Natural killer cell (primary cell): Measurements from ENCODE around the gene ADAMTSL1. TPM values are rescaled to one million over a fixed set of nuclear protein-coding genes. Genes with fewer than 3 reads are reported as not detected.

Experiments used
- ATAC-seq, 3 donors: fragments of 150-1000 bp in 2 of 3; fragments of 200-7000 bp in 1 of 3; cut with Tn5 transposase; 1 replicate in 1 of 3; 2 replicates in 2 of 3; pipeline ENCODE4 v1.10.0; 2021; ENCODE audit warnings: mild to moderate bottlenecking in 2 of 3, moderate library complexity in 2 of 3
- DNase-seq, 2 donors: peaks; one replicate each; pipeline versions ENCODE4 v3.0.0 to v3.0.0-alpha.2; 2013 to 2021; ENCODE audit warnings: mixed read lengths in 1 of 2
- H3K27ac ChIP-seq: one replicate; pipeline ENCODE4 v1.5.1; 2013; ENCODE audit warnings: mild to moderate bottlenecking, low read length
- H3K27me3 ChIP-seq: one replicate; pipeline ENCODE4 v1.6.1; 2013; ENCODE audit warnings: low read length; ENCODE audit not compliant: control insufficient read depth, insufficient read depth
- H3K36me3 ChIP-seq: one replicate; pipeline ENCODE4 v1.6.1; 2013; ENCODE audit warnings: low read length; ENCODE audit not compliant: control insufficient read depth, insufficient read depth
- H3K4me1 ChIP-seq: one replicate; pipeline ENCODE4 v1.6.1; 2013; ENCODE audit warnings: low read length; ENCODE audit not compliant: control insufficient read depth, insufficient read depth
- H3K4me3 ChIP-seq: one replicate; pipeline ENCODE4 v1.5.1; 2013; ENCODE audit warnings: low read length
- H3K9me3 ChIP-seq: one replicate; pipeline ENCODE4 v1.6.1; 2013; ENCODE audit warnings: low read length; ENCODE audit not compliant: control insufficient read depth, insufficient read depth
- H3K27ac Mint-ChIP-seq, 2 donors: one replicate each; pipeline ENCODE4 v1.8.0; 2022; ENCODE audit warnings: mild to moderate bottlenecking in 2 of 2, mixed read lengths in 2 of 2, moderate library complexity in 1 of 2
- H3K27me3 Mint-ChIP-seq, 2 donors: one replicate each; pipeline ENCODE4 v1.8.0; 2022; ENCODE audit warnings: low read depth in 2 of 2, mixed read lengths in 2 of 2
- H3K36me3 Mint-ChIP-seq: one replicate; pipeline ENCODE4 v1.8.0; 2022; ENCODE audit warnings: mixed read lengths
- H3K4me1 Mint-ChIP-seq, 2 donors: one replicate each; pipeline ENCODE4 v1.8.0; 2022; ENCODE audit warnings: mixed read lengths in 2 of 2
- H3K4me3 Mint-ChIP-seq: one replicate; pipeline ENCODE4 v1.8.0; 2022; ENCODE audit warnings: mild to moderate bottlenecking, moderate library complexity, mixed read lengths
- H3K9me3 Mint-ChIP-seq, 2 donors: one replicate each; pipeline ENCODE4 v1.8.0; 2022; ENCODE audit warnings: mixed read lengths in 2 of 2
- CTCF ChIP-seq: fragments of 200-600 bp; IDR thresholded peaks from one replicate; pipeline ENCODE4 v1.8.0; 2022; ENCODE audit warnings: antibody characterized with exemption
- WGBS: methylation state at CpG from one replicate; pipeline ENCODE4 v1.1.7; 2013; ENCODE audit warnings: missing lambda C conversion rate; ENCODE audit not compliant: insufficient coverage; 5-methylcytosine and 5-hydroxymethylcytosine counted together
- intact Hi-C: fragments of 100-400 bp; cut with micrococcal nuclease; formaldehyde crosslinking; loops from one replicate; pipeline ENCODE4 v1.14.2; 2022
- total RNA-seq, 4 donors: library from RNA; stranded (reverse); fragments of 120-200 nt in 1 of 4; gene quantifications; one replicate each; pipeline versions ENCODE4 v1.2.3 to v1.2.4, GENCODE V29; 2013 to 2022

ADAMTSL1 gene
- total RNA-seq, 3 donors from 2014 or later (not counting 1 experiment from before 2014, with no cell fraction given): not detected

GRCh38 chr9:18721995-18722310 is 248.0 kb downstream of the ADAMTSL1 start:
- no peak overlapping the region for H3K4me3 ChIP-seq
- no peak overlapping the region for H3K27ac Mint-ChIP-seq
- H3K4me1 ChIP-seq: no peaks in the 10 kb centered on the region
- no peaks in the 10 kb centered on the region for H3K36me3 Mint-ChIP-seq
- 98% methylated on average over 2 of the region's 2 CpGs for WGBS
- no peaks in the 10 kb centered on the region for H3K9me3 Mint-ChIP-seq
- no peaks in the 10 kb centered on the region for H3K4me1 Mint-ChIP-seq
- H3K27me3 ChIP-seq: no peaks in the 10 kb centered on the region
- no peak overlapping the region for H3K27ac ChIP-seq
- peaks cover 0 to 3% of the 10 kb centered on the region in 2 donors for H3K27me3 Mint-ChIP-seq
- no peak for TF ChIP-seq CTCF
- ATAC-seq (no peak), DNase-seq (no peak)
- intact Hi-C loops: no loop called here
- H3K4me3 Mint-ChIP-seq: no peak overlapping the region
- H3K36me3 ChIP-seq: no peaks in the 10 kb centered on the region
- H3K9me3 ChIP-seq: no peaks in the 10 kb centered on the region

- Mint-ChIP-seq H3K27me3 (peaks cover 0 to 3% of the 10 kb centered on the region in 2 donors), H3K4me3 (no peak overlapping the region), H3K27ac (no peak overlapping the region), H3K9me3 (no peaks in the 10 kb centered on the region), H3K36me3 (no peaks in the 10 kb centered on the region), H3K4me1 (no peaks in the 10 kb centered on the region)
- no peaks in the 10 kb centered on the region for H3K9me3 ChIP-seq
- no peak for TF ChIP-seq CTCF
- H3K4me1 ChIP-seq: no peaks in the 10 kb centered on the region
- no peak overlapping the region for H3K27ac ChIP-seq
- WGBS: 86% methylated on average over 6 of the region's 6 CpGs
- no peak overlapping the region for H3K4me3 ChIP-seq
- ATAC-seq: no peak
- no peaks in the 10 kb centered on the region for H3K36me3 ChIP-seq
- intact Hi-C loops: no loop called here
- H3K27me3 ChIP-seq: no peaks in the 10 kb centered on the region
- DNase-seq: no peak
These were observed 248.9 kb downstream of the ADAMTSL1 start for GRCh38 chr9:18722882-18723281.

GRCh38 chr9:18723366-18723765 is 249.4 kb downstream of the ADAMTSL1 start:
- H3K36me3 Mint-ChIP-seq: no peaks in the 10 kb centered on the region
- ATAC-seq (no peak), DNase-seq (no peak)
- no peaks in the 10 kb centered on the region for H3K9me3 ChIP-seq
- H3K4me1 Mint-ChIP-seq: no peaks in the 10 kb centered on the region
- H3K27me3 ChIP-seq: no peaks in the 10 kb centered on the region
- intact Hi-C loops: no loop called here
- H3K27me3 Mint-ChIP-seq: peaks cover 0 to 3% of the 10 kb centered on the region in 2 donors
- no peak overlapping the region for H3K27ac ChIP-seq
- no peaks in the 10 kb centered on the region for H3K9me3 Mint-ChIP-seq
- H3K4me3 ChIP-seq: no peak overlapping the region
- no peak overlapping the region for H3K4me3 Mint-ChIP-seq
- H3K27ac Mint-ChIP-seq: no peak overlapping the region
- no peak for TF ChIP-seq CTCF
- 83% methylated on average over 5 of the region's 5 CpGs for WGBS
- H3K4me1 ChIP-seq: no peaks in the 10 kb centered on the region
- no peaks in the 10 kb centered on the region for H3K36me3 ChIP-seq

- Mint-ChIP-seq H3K4me1 (no peaks in the 10 kb centered on the region), H3K9me3 (no peaks in the 10 kb centered on the region), H3K27ac (no peak overlapping the region), H3K36me3 (no peaks in the 10 kb centered on the region), H3K27me3 (peaks cover 0 to 5% of the 10 kb centered on the region in 2 donors), H3K4me3 (no peak overlapping the region)
- no peak for ATAC-seq
- 44% methylated on average over 1 of the region's 1 CpG for WGBS
- no peak for DNase-seq
- Histone ChIP-seq H3K36me3 (no peaks in the 10 kb centered on the region), H3K27me3 (no peaks in the 10 kb centered on the region), H3K4me1 (no peaks in the 10 kb centered on the region), H3K4me3 (no peak overlapping the region), H3K27ac (no peak overlapping the region), H3K9me3 (no peaks in the 10 kb centered on the region)
- intact Hi-C loops: no loop called here
- no peak for TF ChIP-seq CTCF
These were observed 252.6 kb downstream of the ADAMTSL1 start for GRCh38 chr9:18726546-18726945.
